HL-60/S4 treated with phorbol 12-myristate 13-acetate at 8.2 ng/mL for 4 days and 3 days (cell line): ENCODE measurements around the gene RWDD2A.

Experiments used
- in situ Hi-C: fragments of 300-500 bp; cut with MboI; formaldehyde crosslinking; loops from 2 replicates; pipeline ENCODE4 v1.15.0; 2022; ENCODE audit warnings: low sequenced_read_pairs

Gene RWDD2A

GRCh38 chr6:83198486-83199172, 5.5 kb downstream of the RWDD2A start:
- in situ Hi-C loops, result no loop called here

- in situ Hi-C loops, result no loop called here
These were observed 6.2 kb downstream of the RWDD2A start for GRCh38 chr6:83199173-83199862.

- in situ Hi-C loops, result loop anchor here (25.0 kb wide), 1 partner anchor 312 kb away; the partner anchor contains the start of gene PRSS35
These were observed 6.7 kb downstream of the RWDD2A start for GRCh38 chr6:83199863-83200225.

GRCh38 chr6:83202031-83202430, 8.9 kb downstream of the RWDD2A start:
- in situ Hi-C loops, result loop anchor here (25.0 kb wide), 1 partner anchor 310 kb away; the partner anchor contains the start of gene PRSS35

GRCh38 chr6:83215131-83216047, 22.2 kb downstream of the RWDD2A start:
- in situ Hi-C loops, result loop anchor here (25.0 kb wide), 1 partner anchor 297 kb away; the partner anchor contains the start of gene PRSS35

- in situ Hi-C loops, result loop anchor here (25.0 kb wide), 1 partner anchor 295 kb away; the partner anchor contains the start of gene PRSS35
These were observed 23.6 kb downstream of the RWDD2A start for GRCh38 chr6:83216806-83217205.

- in situ Hi-C loops, result loop anchor here (25.0 kb wide), 1 partner anchor 294 kb away; the partner anchor contains the start of gene PRSS35
These were observed 25.5 kb downstream of the RWDD2A start for GRCh38 chr6:83218646-83219045.

GRCh38 chr6:83220121-83220520, 27.0 kb downstream of the RWDD2A start:
- in situ Hi-C loops, result loop anchor here (25.0 kb wide), 1 partner anchor 292 kb away; the partner anchor contains the start of gene PRSS35

- in situ Hi-C loops, result loop anchor here (25.0 kb wide), 1 partner anchor 291 kb away; the partner anchor contains the start of gene PRSS35
These were observed 28.1 kb downstream of the RWDD2A start for GRCh38 chr6:83221276-83221675.

GRCh38 chr6:83221889-83222479, 28.8 kb downstream of the RWDD2A start:
- in situ Hi-C loops, result loop anchor here (25.0 kb wide), 1 partner anchor 290 kb away; the partner anchor contains the start of gene PRSS35

- in situ Hi-C loops, result no loop called here
These were observed 33.4 kb downstream of the RWDD2A start for GRCh38 chr6:83226517-83226916.

- in situ Hi-C loops, result no loop called here
These were observed 38.0 kb downstream of the RWDD2A start for GRCh38 chr6:83231146-83231545.

GRCh38 chr6:83247471-83247870, 54.3 kb downstream of the RWDD2A start:
- in situ Hi-C loops, result no loop called here
